Muscle of arm (tissue), 12 donors: ENCODE data around the gene NATD1. TPM values are rescaled to one million over a fixed set of nuclear protein-coding genes. Genes with fewer than 3 reads are reported as not detected.
A peak's percentile ranks its signal among the peaks of the same experiment; 100 is the strongest.

Experiments
- DNase-seq: peaks from one replicate; pipeline ENCODE4 v3.0.0-alpha.2; 2013
- polyA plus RNA-seq, 12 donors: library from polyadenylated mRNA; unstranded; fragments of 120-200 nt; gene quantifications; one replicate each; pipeline ENCODE4 v1.2.1, GENCODE V29; 2013; ENCODE audit not compliant: insufficient read length in 12 of 12

Gene NATD1
- polyA plus RNA-seq, 12 donors: 9.9 to 26.2 (median 13.0) TPM; not detected in 1

DNA sequence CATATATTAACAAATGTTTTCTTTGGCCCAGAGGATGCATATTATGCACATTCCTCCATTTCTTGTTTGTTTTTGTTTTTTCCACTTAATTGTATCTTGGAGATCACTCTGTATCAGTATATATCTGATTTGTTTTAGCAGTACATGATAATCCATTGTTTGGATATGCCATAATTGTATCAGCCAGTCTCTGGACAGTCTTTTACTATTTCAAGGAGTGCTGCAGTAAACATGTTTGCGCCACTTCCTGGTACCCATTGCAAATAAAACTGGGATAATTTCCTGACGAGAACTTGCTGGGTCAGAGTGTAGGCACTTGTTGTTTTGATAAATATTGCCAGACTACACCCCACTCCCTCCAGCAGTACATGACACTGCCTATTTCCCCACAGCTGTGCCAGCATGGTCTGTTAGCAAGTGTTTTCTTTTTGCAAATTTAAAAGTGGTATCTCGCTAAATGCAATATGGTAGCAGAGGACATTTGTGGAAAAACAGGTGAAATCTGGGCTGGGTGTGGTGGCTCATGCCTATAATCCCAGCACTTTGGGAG is 34.3 kb downstream of the NATD1 start:
- DNase-seq: no peak

DNA sequence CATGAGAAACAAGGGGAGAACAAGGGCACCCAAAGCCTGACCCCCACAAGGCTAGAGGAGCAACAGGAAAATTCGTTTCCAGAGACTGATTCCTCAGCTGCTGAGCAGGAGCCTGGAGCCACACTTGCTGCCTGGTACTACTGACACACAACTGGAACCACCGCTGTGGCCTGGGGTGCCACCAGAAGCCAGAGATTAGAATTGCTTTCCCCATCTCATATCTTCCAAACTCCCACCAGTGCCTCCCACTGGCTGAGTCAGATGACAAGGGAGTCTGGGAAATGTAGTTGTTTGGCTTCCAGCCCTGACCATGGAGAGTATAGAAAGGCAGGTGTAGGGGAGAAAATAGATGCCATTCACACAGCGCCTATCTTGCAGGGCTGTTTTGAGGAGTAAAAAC is 35.1 kb downstream of the NATD1 start:
- DNase-seq: no peak

DNA sequence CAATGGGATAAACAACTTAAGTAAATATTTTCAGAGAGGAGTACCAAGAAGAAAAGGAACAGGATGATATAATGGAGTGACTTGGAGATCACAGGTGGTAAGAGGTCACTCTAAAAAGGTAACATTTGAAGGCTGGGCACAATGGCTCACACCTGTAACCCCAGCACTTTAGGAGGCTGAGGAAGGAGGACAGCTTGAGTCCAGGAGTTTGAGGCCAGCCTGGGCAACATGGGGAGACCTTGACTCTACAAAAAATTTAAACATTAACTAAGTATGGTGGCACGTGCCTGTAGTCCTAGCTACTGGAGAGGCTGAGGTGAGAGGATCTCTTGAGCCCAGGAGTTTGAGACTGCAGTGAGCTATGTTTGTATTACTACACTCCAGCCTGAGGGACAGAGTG is 35.9 kb downstream of the NATD1 start:
- no peak for DNase-seq

DNA sequence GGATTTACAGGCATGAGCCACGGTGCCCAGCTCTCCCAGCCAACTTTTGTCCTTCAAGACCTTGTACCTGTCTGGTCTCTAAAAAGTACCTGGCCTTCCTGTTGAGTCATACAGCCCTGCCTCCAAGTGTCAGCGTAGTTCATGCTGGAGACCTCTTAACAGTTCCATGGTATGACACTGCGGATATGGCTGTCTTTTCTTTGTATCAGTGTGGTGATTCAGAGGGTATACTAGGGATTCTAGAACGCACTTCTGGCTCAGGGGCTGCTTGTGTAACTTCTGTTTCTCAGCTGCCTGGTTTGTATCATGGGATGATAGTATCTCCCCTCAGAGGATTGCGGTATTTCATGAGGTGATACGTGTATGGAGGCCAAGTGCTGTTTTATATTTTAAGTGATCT is 37.3 kb downstream of the NATD1 start:
- DNase-seq: no peak

DNA sequence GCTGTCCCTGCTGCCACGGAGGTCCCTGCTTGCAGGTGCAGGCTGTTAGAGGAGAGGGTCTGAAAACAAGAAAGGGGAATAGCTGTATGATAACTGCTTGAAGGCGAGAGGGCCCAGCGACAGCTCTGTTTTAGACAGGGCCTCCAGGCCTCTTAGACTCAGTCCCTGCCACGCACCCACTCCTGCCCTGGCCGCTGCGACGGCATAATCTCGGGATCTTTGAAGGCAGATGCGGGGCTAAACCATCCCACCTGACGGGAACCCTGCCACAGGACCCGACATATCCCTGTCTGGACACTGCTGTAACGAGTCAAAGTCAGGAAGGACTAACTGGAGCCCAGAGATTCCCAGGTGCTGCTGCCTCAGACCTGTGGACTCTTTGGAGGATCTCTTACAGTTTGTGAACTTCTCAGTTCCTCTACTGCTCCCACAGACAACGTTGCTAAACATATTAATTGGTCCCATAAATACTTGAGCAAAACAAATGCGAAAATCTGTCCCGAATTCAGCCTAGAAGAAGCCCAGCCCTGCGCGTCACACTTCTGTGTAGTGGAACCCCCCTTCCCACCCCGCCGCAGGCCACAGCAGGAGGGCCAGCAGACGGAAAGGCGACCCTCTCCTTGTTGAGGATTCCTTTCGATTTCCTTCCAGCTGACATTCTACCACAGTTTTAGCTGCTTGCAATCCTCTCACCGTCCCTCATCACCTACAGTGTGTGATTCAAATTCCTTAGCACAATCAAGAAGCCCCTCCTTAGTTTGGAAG is 38.3 kb downstream of the NATD1 start:
- DNase-seq: peak; percentile 35

DNA sequence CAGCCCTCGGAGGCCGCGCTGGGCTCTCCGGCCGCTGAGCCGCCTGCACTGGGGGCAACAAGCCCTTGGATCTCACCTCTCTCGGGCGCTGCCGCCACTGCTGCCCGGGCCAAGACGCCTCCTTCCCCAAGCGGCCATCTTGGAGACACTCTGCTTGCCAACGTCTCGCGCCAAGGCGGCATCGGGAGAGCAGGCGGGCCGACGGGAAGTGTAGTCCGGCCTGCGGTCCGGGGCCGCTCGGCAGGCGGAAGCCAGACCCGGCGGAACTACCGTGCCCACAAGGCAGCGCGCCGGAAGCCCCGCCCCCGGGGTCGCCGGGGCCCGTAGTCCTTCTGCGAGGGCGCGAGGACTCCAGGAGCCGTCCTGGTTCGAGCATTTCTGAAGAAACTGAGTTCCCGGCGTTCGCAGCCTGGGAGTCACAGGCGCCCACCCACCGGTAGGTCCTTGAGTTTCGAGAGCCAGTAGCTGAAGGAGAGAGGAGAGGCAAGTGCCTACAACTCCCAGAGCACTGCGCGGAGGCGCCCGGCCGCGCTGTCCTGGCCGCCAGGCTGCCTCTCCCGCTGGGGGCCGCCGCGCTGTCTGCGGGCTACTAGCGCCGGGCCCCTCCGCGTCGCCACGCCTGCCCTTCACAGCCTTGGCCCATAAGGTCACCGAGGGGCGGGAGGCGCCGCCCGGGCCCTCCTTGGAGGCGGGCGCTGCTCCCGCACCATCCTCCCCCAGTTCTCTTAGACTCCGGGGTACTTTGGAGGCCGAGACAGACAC is 39.0 kb downstream of the NATD1 start, which contains the start of gene TMEM11:
TMEM11 (minus strand) TSS at position 147 of the 762 bp plus-strand sequence; CDS start at position 138, 9 bp downstream.
- peak; percentile 95 for DNase-seq

DNA sequence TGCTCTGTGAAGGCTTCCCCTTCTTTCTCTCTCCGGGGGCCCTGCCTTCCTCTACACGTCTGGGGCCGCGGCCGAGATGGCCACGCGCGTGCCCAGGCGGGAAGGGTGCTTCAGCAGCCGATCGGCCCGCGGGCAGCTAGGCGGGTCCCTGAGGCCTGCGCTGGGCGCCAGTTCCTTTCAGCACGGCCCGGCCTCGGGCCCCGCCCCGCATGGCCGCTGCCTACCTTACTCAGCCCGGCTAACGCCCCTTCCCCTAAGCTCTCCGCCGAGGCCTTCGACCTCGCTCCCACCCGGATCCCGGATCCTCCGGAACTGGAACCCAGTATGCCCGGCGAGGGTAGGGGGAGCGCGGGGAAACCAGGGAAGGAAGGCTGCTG is 39.6 kb downstream of the NATD1 start:
- DNase-seq: no peak

DNA sequence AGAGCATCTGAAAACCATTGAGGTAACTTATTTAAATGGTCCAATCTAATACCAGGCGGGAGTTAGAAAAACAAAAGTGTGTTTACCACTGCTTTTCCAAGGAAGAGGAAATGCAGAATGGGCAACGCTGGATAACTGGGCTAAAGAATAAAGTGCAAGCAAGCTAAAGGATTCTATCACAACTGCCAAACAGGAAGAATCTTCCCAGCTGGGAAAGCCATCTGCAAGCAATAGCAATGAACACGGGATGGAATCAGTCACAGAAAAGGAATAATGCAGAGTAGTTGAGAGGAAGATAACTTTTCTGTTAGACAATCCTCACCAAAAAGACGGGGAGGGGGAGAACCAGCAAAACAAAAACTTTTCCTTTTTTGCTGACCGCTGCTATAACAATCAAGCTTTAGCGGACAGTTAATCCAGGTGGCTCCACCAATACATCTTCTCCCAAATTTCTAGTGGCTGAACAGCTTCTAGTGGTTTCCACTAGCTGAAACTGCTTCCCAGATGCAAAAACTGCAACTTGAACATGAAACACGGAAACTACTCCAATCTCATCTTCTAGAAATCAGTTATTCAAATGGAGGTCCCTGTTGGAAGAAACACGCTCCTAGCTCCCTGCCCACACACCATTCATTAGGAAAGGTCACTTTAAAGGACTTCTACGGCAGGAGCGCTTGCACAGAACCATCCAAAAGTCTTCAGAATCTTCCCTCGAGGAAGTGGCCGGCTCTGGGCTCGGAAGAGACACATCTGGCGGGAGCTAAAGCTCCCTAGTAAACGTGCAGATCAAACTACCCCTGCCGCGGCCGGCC is 40.2 kb downstream of the NATD1 start:
- peak; percentile 41 for DNase-seq

DNA sequence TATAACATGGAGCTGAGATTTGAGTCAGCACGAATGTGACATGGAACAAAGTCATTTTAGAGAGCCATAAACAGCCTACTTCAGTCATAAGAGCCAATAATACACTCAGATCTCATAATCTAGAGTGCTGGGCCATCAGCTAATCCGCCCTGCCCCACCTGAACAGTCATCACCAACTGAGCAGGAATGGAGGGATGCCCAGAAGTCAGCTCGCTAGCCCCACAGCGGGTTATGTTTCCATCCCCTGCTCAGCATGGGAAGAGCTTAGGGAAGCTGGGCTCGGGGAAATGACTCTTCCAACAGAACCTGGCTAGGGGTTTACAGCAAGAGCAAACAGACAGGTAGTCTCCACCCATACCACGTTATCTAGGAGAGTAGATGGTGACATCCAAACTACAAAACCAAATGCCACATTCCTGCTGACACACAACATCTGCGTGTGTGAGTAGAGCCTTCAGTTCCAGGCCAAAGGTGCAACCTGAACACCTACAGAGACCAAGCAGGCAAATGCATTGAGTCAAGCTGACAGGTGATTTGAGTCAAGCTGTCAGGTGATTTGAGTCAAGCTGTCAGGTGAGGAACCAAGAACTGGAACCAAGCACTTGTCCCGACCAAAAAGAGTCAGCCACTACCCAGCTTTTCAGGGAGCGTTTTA is 41.3 kb downstream of the NATD1 start:
- no peak for DNase-seq

DNA sequence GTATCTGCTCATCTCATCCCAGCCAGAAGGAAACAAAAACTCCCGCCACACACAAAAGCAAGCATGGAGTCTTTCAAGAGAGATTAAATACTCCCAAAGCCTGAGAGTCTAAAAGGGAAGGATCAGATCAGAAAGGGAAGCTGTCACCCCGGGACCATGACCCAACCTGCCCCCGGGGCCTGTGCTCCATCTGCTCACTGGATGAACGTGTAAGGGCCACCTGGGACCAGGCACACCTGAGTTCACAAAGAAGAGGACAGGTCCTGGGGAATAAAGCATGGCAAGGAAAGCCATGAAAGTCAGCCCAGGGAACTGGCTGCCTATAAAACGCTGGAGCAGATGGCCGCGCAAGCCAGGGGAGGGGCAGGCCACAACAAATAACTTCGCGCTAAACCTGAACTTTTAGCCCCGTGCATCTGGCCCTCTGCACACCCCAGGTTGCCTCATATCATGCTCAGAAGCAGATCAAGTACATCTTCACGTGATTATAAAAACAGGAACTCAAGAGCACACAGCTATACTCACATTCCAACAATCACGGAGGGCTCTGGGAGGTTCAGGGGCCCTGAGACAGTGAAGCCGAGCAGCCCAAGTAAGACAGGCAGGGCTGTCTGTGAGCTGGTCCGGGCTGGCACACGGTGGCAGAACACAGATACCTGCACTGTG is 42.7 kb downstream of the NATD1 start:
- no peak for DNase-seq

DNA sequence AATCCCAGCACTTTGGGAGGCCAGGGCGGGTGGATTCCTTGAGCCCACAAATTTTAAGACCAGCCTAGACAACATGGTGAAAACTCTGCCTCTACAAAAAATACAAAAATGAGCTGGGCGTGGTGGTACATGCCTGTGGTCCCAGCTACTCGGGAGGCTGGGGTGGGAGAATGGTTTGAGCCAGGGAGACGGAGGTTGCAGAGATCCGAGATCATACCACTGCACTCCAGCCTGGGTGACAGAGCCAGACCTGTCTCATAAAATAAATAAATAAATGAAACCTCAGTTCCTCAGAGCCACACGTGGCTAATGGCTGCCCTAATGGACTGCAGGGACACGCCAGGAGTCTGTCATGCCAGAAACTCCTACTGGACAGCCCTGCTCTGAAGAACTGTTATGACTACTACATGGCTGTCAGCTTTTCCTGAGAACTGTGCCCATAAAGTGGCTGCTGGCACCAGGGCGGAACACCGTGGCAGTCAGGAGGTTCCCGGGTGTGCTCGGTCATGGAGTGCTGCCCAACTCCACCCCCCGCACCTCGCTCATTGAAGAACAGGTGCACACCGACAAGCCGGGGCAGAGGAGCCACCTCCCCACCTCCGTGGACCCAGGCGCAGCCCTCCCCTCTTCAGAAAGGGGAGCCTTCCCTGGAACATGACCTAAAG is 43.6 kb downstream of the NATD1 start:
- no peak for DNase-seq

DNA sequence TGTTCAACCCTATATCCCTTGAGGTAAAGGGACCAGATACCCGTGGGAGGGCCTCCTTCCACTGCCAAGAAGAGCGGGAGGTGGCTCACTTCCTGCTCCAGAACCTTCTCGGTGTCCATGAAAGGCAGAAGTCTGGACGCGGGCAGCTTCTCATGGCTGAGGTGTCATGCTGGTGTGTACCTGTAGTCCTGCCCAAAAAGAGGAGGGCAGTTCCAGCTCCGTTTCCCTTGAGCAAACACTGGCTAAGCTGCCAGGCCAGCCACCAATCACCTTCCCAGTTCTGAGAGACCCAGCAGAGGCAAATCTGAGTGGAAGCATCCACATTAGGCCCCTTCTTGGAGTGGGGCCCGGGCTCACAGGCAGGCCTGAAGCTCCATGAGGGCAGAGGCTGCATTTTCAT is 44.9 kb downstream of the NATD1 start:
- DNase-seq: no peak

DNA sequence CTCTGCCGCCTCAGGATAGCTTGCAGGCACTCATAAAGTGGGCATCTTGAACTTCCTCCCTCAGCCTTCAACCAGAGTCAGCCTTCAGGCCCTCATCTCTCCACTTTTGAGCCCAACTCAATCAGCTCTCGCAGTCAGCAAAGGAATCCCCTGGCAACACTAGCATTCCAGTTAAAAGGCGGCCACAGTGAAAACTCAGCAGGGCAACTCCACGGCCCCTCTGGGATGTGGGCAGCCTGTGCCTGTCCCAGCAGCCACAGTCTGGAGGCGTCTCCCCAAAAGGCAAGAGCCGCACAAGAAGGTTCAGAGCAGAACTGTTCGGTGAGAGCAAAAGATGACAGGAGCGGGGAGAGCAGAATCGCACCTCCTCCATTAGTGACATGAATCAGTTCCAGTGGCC is 48.3 kb downstream of the NATD1 start:
- no peak for DNase-seq

DNA sequence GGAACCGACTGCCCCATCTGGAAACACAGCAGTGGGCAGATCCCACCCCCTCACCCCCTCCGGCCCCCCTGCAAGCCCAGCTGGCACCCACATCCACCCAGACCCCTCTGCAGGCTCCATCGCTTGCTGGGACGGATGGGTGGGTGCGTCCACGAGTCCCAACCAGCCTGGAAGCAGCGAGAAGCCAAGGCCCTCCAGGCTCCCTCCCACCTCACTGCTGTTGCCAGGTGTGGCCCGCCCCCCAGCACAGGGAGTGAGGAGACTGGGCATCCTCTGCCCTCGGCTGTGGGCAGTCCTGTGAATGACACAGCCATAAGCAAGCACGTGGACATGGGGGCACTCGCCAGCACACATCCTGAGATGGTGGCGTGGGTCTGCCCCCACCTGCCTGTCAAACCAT is 50.7 kb downstream of the NATD1 start:
- no peak for DNase-seq

DNA sequence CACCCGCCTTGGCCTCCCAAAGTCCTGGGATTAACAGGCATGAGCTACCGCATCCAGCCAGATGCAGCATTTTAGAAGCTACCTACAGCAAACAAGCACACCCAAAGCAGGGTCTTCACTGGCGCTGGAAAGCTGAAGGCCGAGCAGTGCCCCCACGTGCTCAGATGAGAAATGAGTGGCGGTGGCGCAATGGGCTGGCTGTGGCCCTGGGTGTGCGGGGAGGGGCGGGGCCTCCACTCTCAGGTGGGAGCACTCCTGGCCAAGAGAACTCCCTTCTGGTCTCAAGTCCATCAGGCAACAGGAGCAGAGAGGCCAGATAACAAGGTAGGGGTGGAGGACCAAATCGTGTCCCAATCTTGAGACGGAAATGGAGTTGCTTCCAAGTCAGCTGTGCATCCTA is 51.3 kb downstream of the NATD1 start:
- DNase-seq: no peak

DNA sequence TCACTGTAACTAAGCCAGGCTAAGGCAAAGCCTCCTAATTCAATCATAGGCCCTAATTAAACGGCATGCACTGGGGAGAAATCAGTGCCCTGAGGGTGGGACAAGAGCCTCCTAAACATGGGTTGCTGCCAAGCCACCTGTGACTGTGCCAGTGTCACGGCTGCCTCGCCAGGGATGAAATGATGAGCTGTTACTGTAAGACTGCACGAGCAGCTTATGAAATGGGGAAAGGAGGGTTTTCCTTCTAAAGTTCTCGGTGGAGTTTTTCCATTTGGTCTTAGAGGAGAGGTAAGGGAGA is 52.0 kb downstream of the NATD1 start:
- DNase-seq: no peak

DNA sequence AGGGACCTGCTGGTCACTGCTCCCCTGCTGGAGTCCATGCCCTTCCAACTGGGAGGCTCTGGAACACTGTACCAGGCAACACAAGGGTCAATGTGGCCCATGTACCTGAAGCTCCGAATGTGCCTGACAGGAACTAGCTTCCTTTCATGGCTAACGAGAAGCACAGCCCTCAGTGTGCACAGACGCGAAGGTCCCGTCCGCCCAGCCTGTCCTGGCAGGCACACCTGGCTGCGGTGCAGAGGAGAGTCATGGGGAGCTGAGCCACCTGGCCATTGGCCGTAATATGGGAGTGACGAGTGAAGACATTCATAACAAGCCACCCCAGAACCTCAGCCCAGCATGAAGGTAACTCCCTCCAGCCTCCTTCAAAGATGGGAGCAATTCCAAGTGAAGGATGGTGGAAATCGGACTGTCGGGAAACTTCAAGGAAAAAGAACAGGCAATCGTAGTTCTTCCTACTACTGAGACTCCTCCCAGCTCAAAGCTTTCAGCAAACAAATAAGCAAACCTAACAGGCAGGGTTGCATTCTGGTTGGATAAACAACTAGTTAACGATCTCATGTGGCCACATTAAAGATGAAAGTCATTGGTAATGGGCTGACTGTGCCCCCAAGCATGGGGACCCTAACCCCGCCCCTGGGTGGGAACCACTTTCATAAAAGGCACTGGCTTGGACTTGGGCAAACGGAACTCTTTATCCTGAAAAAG is 52.5 kb downstream of the NATD1 start:
- no peak for DNase-seq

DNA sequence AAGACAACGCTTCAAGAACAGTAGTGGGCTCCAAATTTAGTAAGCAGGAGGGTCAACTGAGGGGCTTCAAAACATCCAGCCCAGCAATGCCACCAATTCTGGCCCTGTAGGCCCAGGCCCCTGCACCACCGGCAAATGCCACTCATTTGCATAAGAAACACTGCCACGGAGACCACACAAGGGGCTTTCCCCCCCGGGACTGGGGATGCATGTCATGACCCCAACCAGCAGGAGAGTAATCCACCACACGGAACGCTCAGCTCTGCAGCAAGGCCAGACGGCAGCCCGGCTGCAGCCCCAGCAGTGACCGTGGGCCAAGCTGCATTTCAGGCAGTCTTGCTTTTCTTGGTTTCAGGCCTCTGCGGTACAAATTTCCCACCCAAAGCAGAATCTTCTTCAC is 53.4 kb downstream of the NATD1 start:
- DNase-seq: no peak

DNA sequence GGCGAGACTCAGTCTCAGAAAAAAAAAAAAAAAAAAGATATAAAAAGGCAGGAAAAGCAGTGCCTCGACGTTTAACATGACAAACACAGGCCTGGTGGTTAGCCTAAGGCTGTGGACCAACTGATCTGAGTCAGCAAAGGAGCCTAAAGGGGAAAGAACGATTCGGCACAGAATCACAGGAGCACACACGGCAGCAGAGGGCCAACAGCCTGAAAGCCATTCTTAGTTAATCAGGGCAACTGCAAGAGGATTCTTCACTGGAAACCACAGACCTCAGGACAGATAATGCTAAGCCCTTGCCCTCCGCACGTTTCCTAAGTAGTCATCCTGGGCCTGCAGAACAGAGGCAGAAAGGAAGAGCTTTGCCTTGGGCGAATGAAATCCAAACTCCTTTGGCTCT is 53.9 kb downstream of the NATD1 start:
- no peak for DNase-seq

DNA sequence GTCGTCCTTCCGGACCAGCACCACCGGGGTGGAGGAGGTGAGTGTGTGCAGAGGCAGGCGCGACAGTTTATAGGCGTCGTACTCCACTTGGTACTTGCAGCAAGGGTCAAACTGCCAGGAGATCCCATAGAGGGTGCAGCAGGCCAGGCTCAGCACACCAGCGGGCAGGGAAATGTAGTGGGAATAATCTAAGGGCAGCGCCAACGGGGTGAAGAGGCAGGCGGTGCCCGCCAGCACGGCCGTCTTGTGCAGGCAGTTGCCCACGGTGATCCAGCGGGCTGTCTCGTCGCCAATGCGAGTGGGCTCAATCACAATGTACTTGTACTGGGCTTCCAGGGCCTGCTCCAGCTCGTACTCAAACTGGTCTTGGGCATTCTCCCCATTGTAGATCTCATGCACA is 54.8 kb downstream of the NATD1 start:
- DNase-seq: no peak
